Loucy (cell line): Measurements from ENCODE around the gene RIN3.

Experiments used
- EZH2phosphoT487 ChIP-seq: fragments of 200-600 bp; IDR thresholded peaks from 2 replicates; pipeline ENCODE4 v1.6.1; 2018; ENCODE audit warnings: antibody characterized with exemption, mild to moderate bottlenecking, moderate library complexity, borderline replicate concordance
- TF ChIP-seq, protein P1 (sequence below): fragments of 200-600 bp; sonication (generic); conservative IDR thresholded peaks from 2 replicates; pipeline ENCODE4 v1.5.1; 2014; ENCODE audit warnings: mild to moderate bottlenecking, antibody characterized with exemption, low read length

DNA sequence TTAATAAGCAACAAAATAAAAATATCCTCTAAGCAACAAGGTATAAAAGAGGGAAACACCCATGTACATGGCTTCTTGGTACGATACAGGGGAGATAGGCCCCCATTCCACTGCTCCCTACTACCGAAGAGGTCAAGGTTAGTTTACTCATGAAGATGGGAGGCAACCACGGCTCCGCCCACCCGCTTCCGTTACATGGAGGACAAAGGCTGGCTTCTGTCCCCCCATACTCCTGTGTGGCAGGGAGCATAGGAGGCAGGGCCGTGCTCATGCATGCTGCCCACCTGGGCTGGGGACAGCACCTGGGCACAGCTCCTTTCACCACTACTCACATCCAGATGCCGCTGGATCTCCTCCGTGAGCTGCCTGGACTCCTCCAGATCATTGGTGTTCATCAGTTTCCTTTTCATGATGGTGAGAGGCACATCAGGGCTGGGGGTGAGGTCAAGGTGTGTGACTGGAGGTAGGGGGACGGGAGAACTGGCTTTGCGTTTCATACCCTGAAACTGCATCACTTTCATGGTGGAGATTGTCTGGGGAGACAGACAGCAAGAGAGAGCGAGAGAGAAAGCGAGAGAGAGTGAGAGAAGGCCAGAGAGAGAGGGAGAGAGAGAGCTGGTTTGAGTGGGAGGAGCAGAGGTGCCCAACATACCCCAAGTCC lies 195.9 kb downstream of the RIN3 start:
- TF ChIP-seq, protein P1, sequence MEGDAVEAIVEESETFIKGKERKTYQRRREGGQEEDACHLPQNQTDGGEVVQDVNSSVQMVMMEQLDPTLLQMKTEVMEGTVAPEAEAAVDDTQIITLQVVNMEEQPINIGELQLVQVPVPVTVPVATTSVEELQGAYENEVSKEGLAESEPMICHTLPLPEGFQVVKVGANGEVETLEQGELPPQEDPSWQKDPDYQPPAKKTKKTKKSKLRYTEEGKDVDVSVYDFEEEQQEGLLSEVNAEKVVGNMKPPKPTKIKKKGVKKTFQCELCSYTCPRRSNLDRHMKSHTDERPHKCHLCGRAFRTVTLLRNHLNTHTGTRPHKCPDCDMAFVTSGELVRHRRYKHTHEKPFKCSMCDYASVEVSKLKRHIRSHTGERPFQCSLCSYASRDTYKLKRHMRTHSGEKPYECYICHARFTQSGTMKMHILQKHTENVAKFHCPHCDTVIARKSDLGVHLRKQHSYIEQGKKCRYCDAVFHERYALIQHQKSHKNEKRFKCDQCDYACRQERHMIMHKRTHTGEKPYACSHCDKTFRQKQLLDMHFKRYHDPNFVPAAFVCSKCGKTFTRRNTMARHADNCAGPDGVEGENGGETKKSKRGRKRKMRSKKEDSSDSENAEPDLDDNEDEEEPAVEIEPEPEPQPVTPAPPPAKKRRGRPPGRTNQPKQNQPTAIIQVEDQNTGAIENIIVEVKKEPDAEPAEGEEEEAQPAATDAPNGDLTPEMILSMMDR: no peak
- no peak for TF ChIP-seq EZH2phosphoT487
